HepG2 (cell line): ENCODE measurements around the gene MAEA. TPM values are rescaled to one million over a fixed set of nuclear protein-coding genes. Genes with fewer than 3 reads are reported as not detected.

Experiments
- ATAC-seq: fragments of 200-7000 bp; cut with Tn5 transposase; 3 replicates; pipeline ENCODE4 v1.9.1; 2020; ENCODE audit warnings: mild to moderate bottlenecking, moderate library complexity
- BruUV-seq: library from RNA; stranded (reverse); fragments of 400-500 nt; replicated peaks from 2 replicates; lab custom pipeline; 2021; lab: Mats Ljungman, UMichigan
- CTCF ChIA-PET: fragments of 300-600 bp; formaldehyde crosslinking; extraction: SDS; loops from one replicate; lab custom pipeline; 2021; ENCODE audit warnings: low total read pairs, inconsistent platforms, low intra/inter-chr PET ratio; lab: Yijun Ruan, JAX
- POLR2A ChIA-PET: fragments of 350-600 bp; sonication (Branson Sonifier 250); formaldehyde crosslinking; loops from one replicate; lab custom pipeline; 2020; ENCODE audit warnings: antibody characterized with exemption, inconsistent platforms; lab: Yijun Ruan, JAX
- DNase-seq: peaks from one replicate; pipeline ENCODE4 v3.0.0-alpha.2; 2015; ENCODE audit warnings: low spot score
- FAIRE-seq: peaks from 3 replicates; lab custom pipeline; 2011; peaks lifted over from hg19 to GRCh38; lab: Jason Lieb, UNC
- H2AFZ ChIP-seq: one replicate; pipeline ENCODE4 v1.6.1; 2011; ENCODE audit warnings: low read length, inconsistent platforms
- H3K27ac ChIP-seq: fragments of 300-600 bp; 3 replicates; pipeline ENCODE4 v1.8.0; 2011; ENCODE audit warnings: mixed run types, mild to moderate bottlenecking, mixed read lengths, low read length, inconsistent platforms; ENCODE audit not compliant: insufficient read depth; ENCODE audit errors: extremely low read length
- H3K27me3 ChIP-seq, 2 experiments: fragments of 200-600 bp in 1 of 2; 2 replicates in 1 of 2; 3 replicates in 1 of 2; pipeline versions ENCODE4 v1.6.0 to v1.8.0; 2011; ENCODE audit warnings: low read length in 2 of 2, mild to moderate bottlenecking in 2 of 2, moderate library complexity in 2 of 2, inconsistent platforms in 1 of 2; ENCODE audit not compliant: insufficient read depth in 2 of 2, control insufficient read depth in 1 of 2
- H3K36me3 ChIP-seq, 2 experiments: fragments of 200-600 bp in 1 of 2; replicated peaks in 1 of 2; 2 replicates in 1 of 2; 3 replicates in 1 of 2; pipeline versions ENCODE4 v1.5.1 to v1.8.0; 2011; ENCODE audit warnings: low read length in 2 of 2, inconsistent platforms in 1 of 2; ENCODE audit not compliant: insufficient read depth in 2 of 2, control insufficient read depth in 1 of 2
- H3K4me1 ChIP-seq: 2 replicates; pipeline ENCODE4 v1.5.1; 2012; ENCODE audit warnings: low read length, inconsistent platforms; ENCODE audit not compliant: insufficient read depth
- H3K4me2 ChIP-seq: 2 replicates; pipeline ENCODE4 v1.6.0; 2011; ENCODE audit warnings: low read depth, low read length, inconsistent platforms
- H3K4me3 ChIP-seq, 3 experiments: fragments of 200-600 bp in 1 of 3; sonication (generic), shearing (Covaris generic) in 1 of 3; replicated peaks in 1 of 3; 2 replicates each; pipeline ENCODE4 v1.5.1; 2011 to 2016; ENCODE audit warnings: low read length in 3 of 3, inconsistent platforms in 2 of 3, low read depth in 2 of 3, mild to moderate bottlenecking in 2 of 3, control low read depth in 1 of 3, mixed read lengths in 1 of 3; ENCODE audit not compliant: insufficient read depth in 1 of 3
- H3K79me2 ChIP-seq: one replicate; pipeline ENCODE4 v1.6.1; 2011; ENCODE audit warnings: low read length, inconsistent platforms; ENCODE audit not compliant: insufficient read depth
- H3K9ac ChIP-seq: 2 replicates; pipeline ENCODE4 v1.6.0; 2011; ENCODE audit warnings: mild to moderate bottlenecking, low read depth, low read length, inconsistent platforms; ENCODE audit not compliant: insufficient read depth
- H3K9me3 ChIP-seq: 2 replicates; pipeline ENCODE4 v1.5.1; 2012; ENCODE audit warnings: mild to moderate bottlenecking, low read length
- H4K20me1 ChIP-seq: 2 replicates; pipeline ENCODE4 v1.6.0; 2011; ENCODE audit warnings: inconsistent platforms, mild to moderate bottlenecking, low read length, moderate library complexity; ENCODE audit not compliant: insufficient read depth
- CCAR2 ChIP-seq: fragments of 200-400 bp; formaldehyde crosslinking; optimal IDR thresholded peaks from 2 replicates; pipeline ENCODE3; 2018; ENCODE audit warnings: low read depth, mild to moderate bottlenecking, low read length, moderate library complexity
- CEBPB ChIP-seq: IDR thresholded peaks from 2 replicates; pipeline ENCODE4 v1.6.1; 2011; ENCODE audit warnings: low read depth, low read length, improper control_type of control experiment, borderline replicate concordance
- KLF6 ChIP-seq: IDR thresholded peaks from 2 replicates; pipeline ENCODE4 v1.8.0; 2016; ENCODE audit warnings: missing biosample characterization, missing genetic modification reagents
- MBNL3 ChIP-seq: fragments of 250-450 bp; sonication (Bioruptor Pico); conservative IDR thresholded peaks from 2 replicates; pipeline ENCODE4 v1.8.0; 2022; ENCODE audit warnings: mild to moderate bottlenecking, inconsistent platforms
- MED1 ChIP-seq: sonication (generic); formaldehyde crosslinking; IDR thresholded peaks from 2 replicates; pipeline ENCODE4 v1.4.0; 2020; ENCODE audit warnings: missing genetic modification reagents
- MTF1 ChIP-seq: sonication (generic); formaldehyde crosslinking; IDR thresholded peaks from 2 replicates; pipeline ENCODE4 v1.5.0; 2020; ENCODE audit warnings: missing genetic modification reagents
- SKI ChIP-seq: fragments of 450-650 bp; IDR thresholded peaks from one replicate; pipeline ENCODE4 v1.6.1; 2018; ENCODE audit warnings: mild to moderate bottlenecking; ENCODE audit not compliant: partially characterized antibody
- TCF7L2 ChIP-seq: IDR thresholded peaks from 2 replicates; pipeline ENCODE4 v1.6.1; 2011; ENCODE audit warnings: mild to moderate bottlenecking, low read depth, low read length, moderate library complexity
- TGIF2 ChIP-seq: IDR thresholded peaks from 2 replicates; pipeline ENCODE4 v1.6.1; 2016; ENCODE audit warnings: control low read depth, missing compliant biosample characterization
- WIZ ChIP-seq: sonication (generic); formaldehyde crosslinking; IDR thresholded peaks from 2 replicates; pipeline ENCODE4 v1.5.1; 2020; ENCODE audit warnings: mild to moderate bottlenecking, missing genetic modification reagents
- ZEB1 ChIP-seq: IDR thresholded peaks from 2 replicates; pipeline ENCODE4 v1.6.1; 2012; ENCODE audit warnings: mild to moderate bottlenecking, low read depth, inconsistent platforms; ENCODE audit not compliant: insufficient replicate concordance
- ZKSCAN1 ChIP-seq: fragments of 150-350 bp; IDR thresholded peaks from 2 replicates; pipeline ENCODE4 v1.6.1; 2014; ENCODE audit warnings: low read length
- ZNF746 ChIP-seq: sonication (generic); formaldehyde crosslinking; IDR thresholded peaks from 2 replicates; pipeline ENCODE4 v1.8.0; 2022; ENCODE audit warnings: mild to moderate bottlenecking, missing genetic modification reagents
- ZNF790 ChIP-seq: sonication (generic); formaldehyde crosslinking; IDR thresholded peaks from 2 replicates; pipeline ENCODE4 v1.8.0; 2022; ENCODE audit warnings: missing genetic modification reagents, mild to moderate bottlenecking, borderline replicate concordance
- ZNF83 ChIP-seq: sonication (generic); formaldehyde crosslinking; IDR thresholded peaks from 2 replicates; pipeline ENCODE4 v1.4.0; 2020; ENCODE audit warnings: missing genetic modification reagents, mild to moderate bottlenecking, borderline replicate concordance
- WGBS: methylation state at CpG from one replicate; pipeline ENCODE4 v1.1.6; 2017; ENCODE audit warnings: low lambda C conversion rate; 5-methylcytosine and 5-hydroxymethylcytosine counted together
- in situ Hi-C: cut with HindIII; loops from 2 replicates; pipeline ENCODE4 v1.10.0; 2017; ENCODE audit warnings: low pct_unique_long_range_greater_than_20kb; ENCODE audit not compliant: extremely low pct_ligation_motif_present
- intact Hi-C: fragments of 100-400 bp; cut with micrococcal nuclease; formaldehyde crosslinking; loops from one replicate; pipeline ENCODE4 v1.10.0; 2022; ENCODE audit not compliant: unreplicated experiment
- polyA plus RNA-seq, 8 experiments: library from polyadenylated mRNA; depleted of rRNA in 3 of 8; stranded (reverse) in 7 of 8; unstranded in 1 of 8; fragments of >200 nt; fragmentation: Illumina TruSeq in 4 of 8; extraction: Trizol in 4 of 8; gene quantifications; 2 replicates each; pipeline versions ENCODE4 v1.2.1 to v1.2.3, GENCODE V29; 2011 to 2016; ENCODE audit warnings: low read depth in 4 of 8, missing spikeins in 1 of 8, mixed read lengths in 1 of 8; ENCODE audit not compliant: insufficient read depth in 1 of 8
- total RNA-seq, 5 experiments: library from RNA; depleted of rRNA; stranded (reverse); fragments of >200 nt; fragmentation: Illumina TruSeq; extraction: Trizol; gene quantifications; 2 replicates each; pipeline ENCODE4 v1.2.3, GENCODE V29; 2016; ENCODE audit warnings: low read depth in 1 of 5
- TF ChIP-seq, protein P1 (sequence below): sonication (generic); formaldehyde crosslinking; IDR thresholded peaks from 2 replicates; pipeline ENCODE4 v1.5.0; 2020; ENCODE audit warnings: mild to moderate bottlenecking, missing genetic modification reagents
- TF ChIP-seq, protein P2 (sequence below): sonication (generic); formaldehyde crosslinking; IDR thresholded peaks from 2 replicates; pipeline ENCODE4 v1.8.0; 2022; ENCODE audit warnings: mild to moderate bottlenecking, missing genetic modification reagents, borderline replicate concordance

Gene MAEA
- total and polyA plus RNA-seq, 2 of the 13 experiments (the other 11 are each of a cell fraction or from before 2014, with no cell fraction given): 52.0 to 57.1 TPM

GRCh38 chr4:1369479-1370079, 79.9 kb downstream of the MAEA start:
- no peaks in the 10 kb centered on the region for H3K79me2 ChIP-seq
- no peak for TF ChIP-seq ZNF746 (CRISPR knock-in tag)
- TF ChIP-seq MBNL3 (CRISPR knock-in tag): no peak
- no peak for TF ChIP-seq WIZ (CRISPR knock-in tag)
- no peak for TF ChIP-seq ZKSCAN1
- TF ChIP-seq, protein P1, sequence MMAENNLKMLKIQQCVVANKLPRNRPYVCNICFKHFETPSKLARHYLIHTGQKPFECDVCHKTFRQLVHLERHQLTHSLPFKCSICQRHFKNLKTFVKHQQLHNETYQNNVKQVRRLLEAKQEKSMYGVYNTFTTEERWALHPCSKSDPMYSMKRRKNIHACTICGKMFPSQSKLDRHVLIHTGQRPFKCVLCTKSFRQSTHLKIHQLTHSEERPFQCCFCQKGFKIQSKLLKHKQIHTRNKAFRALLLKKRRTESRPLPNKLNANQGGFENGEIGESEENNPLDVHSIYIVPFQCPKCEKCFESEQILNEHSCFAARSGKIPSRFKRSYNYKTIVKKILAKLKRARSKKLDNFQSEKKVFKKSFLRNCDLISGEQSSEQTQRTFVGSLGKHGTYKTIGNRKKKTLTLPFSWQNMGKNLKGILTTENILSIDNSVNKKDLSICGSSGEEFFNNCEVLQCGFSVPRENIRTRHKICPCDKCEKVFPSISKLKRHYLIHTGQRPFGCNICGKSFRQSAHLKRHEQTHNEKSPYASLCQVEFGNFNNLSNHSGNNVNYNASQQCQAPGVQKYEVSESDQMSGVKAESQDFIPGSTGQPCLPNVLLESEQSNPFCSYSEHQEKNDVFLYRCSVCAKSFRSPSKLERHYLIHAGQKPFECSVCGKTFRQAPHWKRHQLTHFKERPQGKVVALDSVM (CRISPR knock-in tag): no peak
- no peak for TF ChIP-seq CEBPB
- TF ChIP-seq CCAR2: no peak
- TF ChIP-seq TCF7L2: no peak
- no peak for TF ChIP-seq ZEB1
- no peak for TF ChIP-seq MED1
- TF ChIP-seq MTF1 (CRISPR knock-in tag): no peak
- TF ChIP-seq KLF6 (CRISPR knock-in tag): no peak
- TF ChIP-seq SKI: no peak
- TF ChIP-seq ZNF790 (CRISPR knock-in tag): no peak
- TF ChIP-seq, protein P2, sequence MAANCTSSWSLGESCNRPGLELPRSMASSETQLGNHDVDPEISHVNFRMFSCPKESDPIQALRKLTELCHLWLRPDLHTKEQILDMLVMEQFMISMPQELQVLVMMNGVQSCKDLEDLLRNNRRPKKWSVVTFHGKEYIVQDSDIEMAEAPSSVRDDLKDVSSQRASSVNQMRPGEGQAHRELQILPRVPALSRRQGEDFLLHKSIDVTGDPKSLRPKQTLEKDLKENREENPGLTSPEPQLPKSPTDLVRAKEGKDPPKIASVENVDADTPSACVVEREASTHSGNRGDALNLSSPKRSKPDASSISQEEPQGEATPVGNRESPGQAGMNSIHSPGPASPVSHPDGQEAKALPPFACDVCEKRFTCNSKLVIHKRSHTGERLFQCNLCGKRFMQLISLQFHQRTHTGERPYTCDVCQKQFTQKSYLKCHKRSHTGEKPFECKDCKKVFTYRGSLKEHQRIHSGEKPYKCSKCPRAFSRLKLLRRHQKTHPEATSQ: no peak
- TF ChIP-seq ZNF83 (CRISPR knock-in tag): no peak
- no peak for TF ChIP-seq TGIF2 (CRISPR knock-in tag)
- TF ChIP-seq, all 625 proteins: peak for 0
- Histone ChIP-seq H3K4me1 (no peaks in the 10 kb centered on the region), H3K27ac (no peak overlapping the region), H3K27me3 (no peaks in the 10 kb centered on the region), H2AFZ (no peak overlapping the region), H3K9me3 (no peaks in the 10 kb centered on the region), H3K4me2 (no peak overlapping the region), H3K9ac (no peak overlapping the region), H3K4me3 (no peak overlapping the region), H3K36me3 (peaks cover 4 to 30% of the 10 kb centered on the region in 2 experiments; a peak in 4 of 5 replicates), H4K20me1 (no peaks in the 10 kb centered on the region)
- no peak for DNase-seq
- 97% methylated on average over 22 of the region's 22 CpGs for WGBS
- ATAC-seq: no peak
- FAIRE-seq: no peak
- intact Hi-C loops: no loop called here
- CTCF ChIA-PET: no interaction called here
- POLR2A ChIA-PET: no interaction called here
- BruUV-seq: no TSS peak
- in situ Hi-C loops: no loop called here
